HG03103 (cell line): ENCODE data around the gene SHLD1.
"Not testable (repeated sequence)": the region's sequence is repeated elsewhere in the genome, so short reads cannot be mapped to it uniquely, and the experiment has no call there.

Experiments
- ATAC-seq: cut with Tn5 transposase; IDR thresholded peaks from one replicate; pipeline ENCODE4 v1.9.1; 2021; ENCODE audit warnings: low read depth; ENCODE audit not compliant: unreplicated experiment

Gene SHLD1

GRCh38 chr20:5749952-5750779, at the start of gene SHLD1:
Gene SHLD1 (plus strand): TSS chr20:5750401. CDS start chr20:5772866, 22,465 bp downstream.
- ATAC-seq: peak; percentile 90

- not testable (repeated sequence) for ATAC-seq
These were observed 47.9 kb upstream of the SHLD1 start for GRCh38 chr20:5702339-5702738.

GRCh38 chr20:5703681-5704101, 46.5 kb upstream of the SHLD1 start:
- no peak for ATAC-seq

- ATAC-seq: no peak
These were observed 44.4 kb upstream of the SHLD1 start for GRCh38 chr20:5705827-5706226.

GRCh38 chr20:5706797-5707196, 43.4 kb upstream of the SHLD1 start:
- ATAC-seq: no peak

GRCh38 chr20:5710551-5710950, 39.6 kb upstream of the SHLD1 start:
- no peak for ATAC-seq

- ATAC-seq: no peak
These were observed 35.8 kb upstream of the SHLD1 start for GRCh38 chr20:5714261-5715041.

- ATAC-seq: no peak
These were observed 34.9 kb upstream of the SHLD1 start for GRCh38 chr20:5715071-5715841.

GRCh38 chr20:5716953-5717352, 33.2 kb upstream of the SHLD1 start:
- no peak for ATAC-seq

- ATAC-seq: no peak
These were observed 31.2 kb upstream of the SHLD1 start for GRCh38 chr20:5718896-5719595.

GRCh38 chr20:5719861-5720403, 30.3 kb upstream of the SHLD1 start:
- ATAC-seq: no peak

GRCh38 chr20:5720696-5721095, 29.5 kb upstream of the SHLD1 start:
- ATAC-seq: no peak

- not testable (repeated sequence) for ATAC-seq
These were observed 28.8 kb upstream of the SHLD1 start for GRCh38 chr20:5721356-5721755.

- no peak for ATAC-seq
These were observed 27.3 kb upstream of the SHLD1 start for GRCh38 chr20:5722927-5723326.

GRCh38 chr20:5725183-5725463, 25.1 kb upstream of the SHLD1 start:
- ATAC-seq: not testable (repeated sequence)

GRCh38 chr20:5727018-5727515, 23.1 kb upstream of the SHLD1 start:
- ATAC-seq: no peak

GRCh38 chr20:5729348-5729747, 20.9 kb upstream of the SHLD1 start:
- ATAC-seq: no peak

- ATAC-seq: no peak
These were observed 20.1 kb upstream of the SHLD1 start for GRCh38 chr20:5730131-5730530.

- no peak for ATAC-seq
These were observed 18.3 kb upstream of the SHLD1 start for GRCh38 chr20:5731753-5732366.

GRCh38 chr20:5734602-5735001, 15.6 kb upstream of the SHLD1 start:
- no peak for ATAC-seq
